Colonic mucosa (tissue), 4 donors: Measurements from ENCODE around the gene NBAS. TPM values are rescaled to one million over a fixed set of nuclear protein-coding genes. Genes with fewer than 3 reads are reported as not detected.

Experiments used
- DNase-seq: peaks from one replicate; pipeline ENCODE4 v3.0.0-alpha.2; 2020
- H3K27ac ChIP-seq: fragments of 200-600 bp; one replicate; pipeline ENCODE4 v1.8.0; 2021
- H3K27me3 ChIP-seq: fragments of 200-600 bp; one replicate; pipeline ENCODE4 v1.8.0; 2021
- H3K36me3 ChIP-seq: fragments of 200-600 bp; one replicate; pipeline ENCODE4 v1.8.0; 2021
- H3K4me1 ChIP-seq: fragments of 200-600 bp; one replicate; pipeline ENCODE4 v1.8.0; 2021; ENCODE audit warnings: mild to moderate bottlenecking
- H3K4me3 ChIP-seq: fragments of 200-600 bp; one replicate; pipeline ENCODE4 v1.8.0; 2021
- H3K9ac ChIP-seq, 2 donors: one replicate each; pipeline ENCODE4 v1.7.0; 2013; ENCODE audit warnings: control low read depth in 2 of 2, low read depth in 2 of 2, low read length in 2 of 2
- H3K9me3 ChIP-seq: fragments of 200-600 bp; one replicate; pipeline ENCODE4 v1.8.0; 2021
- CTCF ChIP-seq: fragments of 200-600 bp; IDR thresholded peaks from one replicate; pipeline ENCODE4 v1.8.0; 2022; ENCODE audit warnings: antibody characterized with exemption, mild to moderate bottlenecking
- intact Hi-C: fragments of 100-400 bp; cut with DNase I; formaldehyde crosslinking; loops from one replicate; pipeline ENCODE4 v1.14.1; 2022
- total RNA-seq, 2 donors: library from RNA; stranded (reverse); fragmentation: NEBNext Ultra II Directional in 1 of 2; extraction: Animal tissue kit (Norgen Biotek cat#: 25700) in 1 of 2; gene quantifications; one replicate each; pipeline ENCODE4 v1.2.1, GENCODE V29; 2021
- donor health status: healthy.
- donor health status: DM: no; HTN: no; CAD: no.
- donor health status: DM: no; HTN: no; CAD: no.

NBAS gene
- total RNA-seq, 2 donors from 2014 or later: 34.4 to 38.9 TPM

DNA sequence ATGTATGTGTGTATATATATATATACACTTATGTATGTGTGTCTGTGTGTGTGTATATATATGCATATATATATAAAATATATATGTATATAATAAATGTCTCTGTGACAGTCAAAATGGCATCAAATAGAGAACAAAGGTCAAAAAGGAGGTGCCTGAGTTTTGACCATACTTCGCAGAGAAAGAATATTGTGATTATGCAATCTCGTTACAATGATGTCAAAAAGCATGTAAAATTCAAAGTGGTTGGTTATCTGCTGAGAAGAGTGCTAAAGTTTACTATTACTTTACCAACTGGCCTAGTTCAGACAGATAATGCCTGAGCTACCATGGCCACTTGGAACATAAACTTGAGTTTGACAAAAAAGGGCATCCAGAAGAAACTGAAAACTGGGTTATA is 375.0 kb downstream of the NBAS start:
- no peak overlapping the region for H3K4me3 ChIP-seq
- H3K9ac ChIP-seq: no peak overlapping the region
- H3K9me3 ChIP-seq: no peaks in the 10 kb centered on the region
- intact Hi-C loops: no loop called here
- H3K27ac ChIP-seq: no peak overlapping the region
- DNase-seq: no peak
- TF ChIP-seq CTCF: no peak
- no peaks in the 10 kb centered on the region for H3K36me3 ChIP-seq
- no peaks in the 10 kb centered on the region for H3K4me1 ChIP-seq
- H3K27me3 ChIP-seq: no peaks in the 10 kb centered on the region

DNA sequence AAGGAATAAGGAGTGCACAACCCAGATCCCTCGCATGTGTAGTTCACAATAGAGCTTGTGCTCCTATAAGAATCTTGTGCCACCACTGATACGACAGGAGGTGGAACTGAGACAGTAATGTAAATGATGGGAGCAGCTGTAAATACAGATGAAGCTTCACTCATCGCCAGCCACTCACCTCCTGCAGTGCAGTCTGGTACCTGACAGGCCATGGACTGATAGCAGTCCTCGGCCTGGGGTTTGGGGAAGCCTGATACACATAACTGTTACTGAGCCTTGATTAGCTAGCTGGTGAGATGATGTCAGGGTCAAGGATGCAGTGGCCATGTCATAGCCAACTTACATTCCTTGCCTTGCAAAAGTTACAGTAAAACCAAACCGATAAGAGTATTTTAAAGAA is 376.6 kb downstream of the NBAS start:
- intact Hi-C loops: no loop called here
- no peak for DNase-seq
- Histone ChIP-seq H3K9ac (no peak overlapping the region), H3K9me3 (no peaks in the 10 kb centered on the region), H3K4me3 (no peak overlapping the region), H3K36me3 (no peaks in the 10 kb centered on the region), H3K27me3 (no peaks in the 10 kb centered on the region), H3K27ac (no peak overlapping the region), H3K4me1 (no peaks in the 10 kb centered on the region)
- TF ChIP-seq CTCF: no peak

- intact Hi-C loops: no loop called here
- no peak overlapping the region for H3K27ac ChIP-seq
- no peak overlapping the region for H3K4me3 ChIP-seq
- no peak for TF ChIP-seq CTCF
- no peaks in the 10 kb centered on the region for H3K9me3 ChIP-seq
- no peak overlapping the region for H3K9ac ChIP-seq
- no peaks in the 10 kb centered on the region for H3K4me1 ChIP-seq
- no peaks in the 10 kb centered on the region for H3K27me3 ChIP-seq
- DNase-seq: no peak
- no peaks in the 10 kb centered on the region for H3K36me3 ChIP-seq
Observed at GRCh38 chr2:15182275-15182674, 378.9 kb downstream of the NBAS start.

DNA sequence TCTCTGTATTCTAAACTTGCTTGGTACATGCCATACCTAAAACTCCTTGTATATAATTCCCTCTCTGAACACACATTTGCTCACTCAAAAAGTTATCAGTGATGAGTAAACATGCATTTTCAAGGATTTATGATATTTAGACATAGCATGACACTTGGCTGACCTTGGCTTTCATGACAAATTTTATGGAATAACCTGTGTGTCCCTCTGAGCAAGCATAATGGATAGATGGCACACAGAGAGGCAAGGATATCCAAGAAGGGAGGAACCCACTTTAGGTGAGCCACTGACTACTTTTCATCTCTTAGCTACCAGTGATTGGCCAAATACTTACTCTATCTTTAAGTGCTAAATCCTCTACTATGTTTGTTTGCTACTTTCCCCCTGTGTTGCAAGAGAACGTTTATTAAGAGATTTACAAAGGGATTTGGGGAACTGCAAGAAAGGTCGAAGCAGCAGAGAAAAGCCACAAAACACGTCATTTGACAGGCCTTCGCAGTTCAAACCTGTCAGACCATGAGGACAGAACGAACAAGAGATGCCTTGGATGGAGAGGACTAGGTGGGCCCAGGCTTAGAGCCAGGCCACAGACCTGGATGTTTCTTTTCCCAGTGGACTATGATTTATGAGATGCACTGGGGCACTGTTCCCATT is 379.9 kb downstream of the NBAS start:
- no peak for DNase-seq
- intact Hi-C loops: no loop called here
- no peak overlapping the region for H3K4me3 ChIP-seq
- TF ChIP-seq CTCF: no peak
- H3K27me3 ChIP-seq: no peaks in the 10 kb centered on the region
- H3K4me1 ChIP-seq: no peaks in the 10 kb centered on the region
- H3K36me3 ChIP-seq: no peaks in the 10 kb centered on the region
- no peaks in the 10 kb centered on the region for H3K9me3 ChIP-seq
- H3K9ac ChIP-seq: no peak overlapping the region
- no peak overlapping the region for H3K27ac ChIP-seq

DNA sequence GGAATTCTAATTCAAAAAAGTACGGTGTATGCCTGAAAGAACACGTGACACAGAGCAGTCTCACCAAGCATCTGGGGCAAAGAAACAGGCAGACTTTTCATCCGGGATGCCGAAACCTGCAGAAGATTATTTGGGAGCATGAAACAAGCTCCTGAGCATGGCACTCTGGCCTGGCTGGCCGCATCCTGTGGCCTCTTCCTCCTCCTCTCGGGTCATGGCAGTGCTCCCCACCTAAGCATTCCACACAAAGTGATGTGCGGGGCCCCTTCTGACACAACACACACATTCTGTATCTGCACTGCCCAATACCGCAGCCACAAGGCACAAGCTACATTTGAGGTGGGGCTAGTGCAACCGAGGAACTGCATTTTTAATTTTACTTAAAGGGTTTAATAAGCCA is 380.8 kb downstream of the NBAS start:
- no peaks in the 10 kb centered on the region for H3K4me1 ChIP-seq
- intact Hi-C loops: no loop called here
- H3K9ac ChIP-seq: no peak overlapping the region
- H3K36me3 ChIP-seq: no peaks in the 10 kb centered on the region
- H3K9me3 ChIP-seq: no peaks in the 10 kb centered on the region
- H3K4me3 ChIP-seq: no peak overlapping the region
- DNase-seq: no peak
- no peaks in the 10 kb centered on the region for H3K27me3 ChIP-seq
- TF ChIP-seq CTCF: no peak
- no peak overlapping the region for H3K27ac ChIP-seq
